GM18873 (cell line): Measurements from ENCODE around the gene KIF9.
"Not testable (repeated sequence)": the region's sequence is repeated elsewhere in the genome, so short reads cannot be mapped to it uniquely, and the experiment has no call there.

Source experiments
- ATAC-seq: cut with Tn5 transposase; IDR thresholded peaks from one replicate; pipeline ENCODE4 v1.9.1; 2021; ENCODE audit warnings: mild to moderate bottlenecking, moderate library complexity, moderate number of reproducible peaks; ENCODE audit not compliant: unreplicated experiment, low FRiP score

KIF9 gene, protein sequence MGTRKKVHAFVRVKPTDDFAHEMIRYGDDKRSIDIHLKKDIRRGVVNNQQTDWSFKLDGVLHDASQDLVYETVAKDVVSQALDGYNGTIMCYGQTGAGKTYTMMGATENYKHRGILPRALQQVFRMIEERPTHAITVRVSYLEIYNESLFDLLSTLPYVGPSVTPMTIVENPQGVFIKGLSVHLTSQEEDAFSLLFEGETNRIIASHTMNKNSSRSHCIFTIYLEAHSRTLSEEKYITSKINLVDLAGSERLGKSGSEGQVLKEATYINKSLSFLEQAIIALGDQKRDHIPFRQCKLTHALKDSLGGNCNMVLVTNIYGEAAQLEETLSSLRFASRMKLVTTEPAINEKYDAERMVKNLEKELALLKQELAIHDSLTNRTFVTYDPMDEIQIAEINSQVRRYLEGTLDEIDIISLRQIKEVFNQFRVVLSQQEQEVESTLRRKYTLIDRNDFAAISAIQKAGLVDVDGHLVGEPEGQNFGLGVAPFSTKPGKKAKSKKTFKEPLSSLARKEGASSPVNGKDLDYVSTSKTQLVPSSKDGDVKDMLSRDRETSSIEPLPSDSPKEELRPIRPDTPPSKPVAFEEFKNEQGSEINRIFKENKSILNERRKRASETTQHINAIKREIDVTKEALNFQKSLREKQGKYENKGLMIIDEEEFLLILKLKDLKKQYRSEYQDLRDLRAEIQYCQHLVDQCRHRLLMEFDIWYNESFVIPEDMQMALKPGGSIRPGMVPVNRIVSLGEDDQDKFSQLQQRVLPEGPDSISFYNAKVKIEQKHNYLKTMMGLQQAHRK

DNA sequence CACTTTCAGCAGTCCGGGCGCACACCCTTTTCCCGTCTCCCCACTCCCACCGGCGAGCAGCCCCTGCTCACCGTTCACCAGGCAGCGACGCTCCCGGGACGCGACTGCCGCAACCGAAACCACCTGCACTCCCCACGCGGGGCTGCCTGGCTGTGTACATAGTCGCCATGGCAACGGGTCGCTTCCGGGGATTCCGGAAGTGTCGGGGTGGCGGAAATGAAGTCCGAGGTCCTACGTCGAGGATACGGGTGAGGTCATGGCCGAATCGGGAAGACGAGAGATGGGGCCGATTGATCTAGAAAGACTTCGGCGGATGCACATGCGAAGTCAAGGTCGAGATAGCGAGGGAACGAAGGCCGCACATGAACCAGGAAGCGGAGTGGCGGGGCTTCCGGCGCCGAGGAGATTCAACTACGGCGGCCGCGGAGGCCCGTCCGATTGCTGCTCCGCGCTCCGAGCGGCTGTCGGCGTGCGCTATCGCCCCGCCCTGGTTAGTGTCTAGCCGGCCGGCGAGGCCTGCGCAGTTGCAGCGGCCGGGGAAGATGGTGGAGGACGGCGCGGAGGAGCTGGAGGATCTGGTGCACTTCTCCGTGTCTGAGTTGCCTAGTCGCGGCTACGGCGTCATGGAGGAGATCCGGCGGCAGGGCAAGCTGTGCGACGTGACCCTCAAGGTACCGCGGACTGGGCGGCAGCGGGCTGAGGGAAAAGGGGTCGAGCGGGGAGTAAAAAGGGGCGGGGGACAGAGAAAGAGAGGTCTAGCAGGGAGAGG lies at the start of gene KIF9, which contains the start of gene KLHL18:
Gene KIF9, minus strand, starts transcription at position 376 of the 769 bp plus-strand sequence. CDS start 5,425 bp downstream, outside the sequence.
Gene KLHL18, plus strand, starts transcription at position 521 of the 769 bp plus-strand sequence. Its CDS starts 22 bp downstream, at position 543.
- peak; percentile 67 for ATAC-seq

DNA sequence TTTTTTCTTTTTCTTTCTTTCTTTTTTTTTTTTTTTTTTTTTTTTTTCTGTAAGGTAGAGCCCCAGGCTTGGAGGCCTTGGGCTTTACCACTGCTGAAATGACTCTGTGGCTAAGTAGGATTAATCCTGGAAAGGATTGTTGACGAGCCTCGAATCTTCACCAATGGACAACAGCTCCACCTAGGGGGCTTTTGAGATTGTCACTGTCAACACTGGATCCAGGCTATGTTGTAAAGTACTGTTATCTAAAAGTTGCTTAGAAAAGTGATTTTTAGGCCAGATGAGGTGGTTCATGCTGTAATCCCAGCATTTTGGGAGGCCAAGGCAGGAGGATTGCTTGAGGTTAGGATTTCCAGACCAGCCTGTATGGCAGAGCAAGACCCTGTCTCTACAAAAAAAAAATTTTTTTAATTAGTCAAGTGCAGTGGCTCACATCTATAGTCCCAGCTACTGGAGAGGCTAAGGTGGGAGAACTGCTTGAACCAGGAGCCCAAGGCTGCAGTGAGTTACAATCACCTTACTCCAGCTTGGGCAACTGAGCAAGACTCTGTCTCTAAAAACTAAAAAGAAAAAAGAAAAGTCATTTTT lies 41.8 kb upstream of the KIF9 start:
- ATAC-seq, result no peak

DNA sequence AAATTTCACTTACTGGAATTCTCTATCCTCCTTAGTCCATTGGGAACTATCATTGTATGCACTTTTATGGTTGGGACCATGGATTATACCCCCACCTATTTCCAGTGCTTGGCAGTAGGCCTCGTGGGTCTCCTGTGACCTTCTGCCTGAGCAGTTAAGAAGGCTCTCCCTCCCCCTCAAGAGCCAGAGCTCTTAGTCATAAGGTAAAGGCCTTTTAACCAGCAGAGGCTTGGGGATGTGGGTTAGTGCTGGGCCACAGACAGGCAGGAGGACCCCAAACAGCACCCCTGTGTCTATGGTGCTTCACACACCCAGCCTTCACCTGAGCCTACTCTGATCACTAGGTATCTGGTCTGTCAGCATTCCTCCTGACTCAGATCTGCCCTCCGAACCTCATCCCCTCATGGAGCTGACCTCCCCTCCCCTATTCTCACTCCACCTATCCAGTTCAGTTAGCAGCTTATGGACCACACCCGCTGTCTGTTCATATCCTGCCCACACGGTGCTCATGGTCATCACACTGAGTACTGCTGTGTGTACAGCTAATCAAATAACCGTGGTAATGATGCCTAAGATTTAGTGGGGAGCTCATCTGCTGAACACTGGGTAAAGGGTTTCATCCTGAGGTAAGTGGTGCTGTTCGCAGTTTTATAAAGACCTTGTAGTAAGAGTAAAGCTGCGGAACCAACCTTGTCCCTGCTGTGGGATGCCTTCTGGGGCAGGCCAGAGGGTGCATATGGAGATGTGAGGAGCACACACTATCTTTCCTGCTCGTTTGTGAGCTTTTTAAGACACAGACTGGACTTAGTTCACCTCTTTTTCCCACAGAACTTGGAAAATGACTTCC lies 41.1 kb upstream of the KIF9 start:
- no peak for ATAC-seq

GRCh38 chr3:47319956-47320355 lies 37.4 kb upstream of the KIF9 start:
- ATAC-seq, result no peak

DNA sequence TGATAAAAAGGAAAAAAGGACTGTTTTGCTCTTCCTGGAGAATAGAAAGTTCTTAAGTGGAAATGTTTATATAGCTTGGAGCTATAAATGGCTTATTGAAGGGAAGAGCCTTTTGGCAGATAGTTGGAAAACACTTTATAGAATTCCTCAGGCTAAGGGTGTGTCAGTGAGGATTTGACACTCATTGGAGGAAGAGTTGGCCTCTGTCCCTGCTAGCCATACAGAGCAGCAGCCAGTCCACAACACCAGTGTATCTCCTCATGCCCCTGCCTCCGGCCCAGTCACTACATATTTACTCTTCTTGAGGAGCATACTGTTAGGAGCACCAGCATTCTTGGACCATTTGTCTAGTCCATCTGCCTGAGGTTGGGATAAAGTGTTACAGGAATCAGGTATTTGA lies 36.3 kb upstream of the KIF9 start:
- ATAC-seq, result no peak

- ATAC-seq, result not testable (repeated sequence)
These were observed 33.6 kb upstream of the KIF9 start for GRCh38 chr3:47316151-47316550.

- ATAC-seq, result no peak
These were observed 32.6 kb upstream of the KIF9 start for GRCh38 chr3:47315069-47315647.

DNA sequence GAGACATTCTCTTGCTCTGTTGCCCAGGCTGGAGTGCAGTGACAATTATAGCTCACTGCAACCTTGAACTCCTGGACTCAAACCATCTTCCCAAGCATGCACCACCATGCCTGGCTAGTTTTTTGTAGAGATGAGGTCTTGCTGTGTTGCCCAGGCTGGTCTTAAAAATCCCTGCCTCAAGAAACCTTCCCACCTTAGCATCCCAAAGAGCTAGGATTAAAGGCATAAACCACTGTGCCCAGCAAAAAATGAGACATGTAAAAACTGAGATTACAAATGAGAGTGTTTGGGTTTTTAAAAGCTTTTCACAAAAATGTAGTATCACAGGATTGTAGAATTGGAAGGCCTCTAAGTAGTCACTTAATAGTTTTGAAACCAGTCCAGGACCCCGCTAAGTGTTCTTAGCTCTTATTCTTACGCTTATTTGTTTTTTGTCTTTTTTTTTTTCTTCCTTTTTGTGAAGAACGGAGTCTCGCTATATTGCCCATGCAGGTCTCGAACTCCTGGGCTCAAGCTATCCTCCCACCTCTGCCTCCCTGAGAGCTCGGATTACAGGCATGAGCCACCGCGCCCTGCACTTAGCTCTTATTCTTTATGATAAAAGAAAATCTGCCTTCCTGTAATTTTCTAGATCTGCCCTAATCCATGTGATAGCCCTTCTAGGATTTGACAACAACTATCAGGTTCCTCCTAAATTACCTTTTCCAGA lies 31.6 kb upstream of the KIF9 start:
- ATAC-seq, result no peak

DNA sequence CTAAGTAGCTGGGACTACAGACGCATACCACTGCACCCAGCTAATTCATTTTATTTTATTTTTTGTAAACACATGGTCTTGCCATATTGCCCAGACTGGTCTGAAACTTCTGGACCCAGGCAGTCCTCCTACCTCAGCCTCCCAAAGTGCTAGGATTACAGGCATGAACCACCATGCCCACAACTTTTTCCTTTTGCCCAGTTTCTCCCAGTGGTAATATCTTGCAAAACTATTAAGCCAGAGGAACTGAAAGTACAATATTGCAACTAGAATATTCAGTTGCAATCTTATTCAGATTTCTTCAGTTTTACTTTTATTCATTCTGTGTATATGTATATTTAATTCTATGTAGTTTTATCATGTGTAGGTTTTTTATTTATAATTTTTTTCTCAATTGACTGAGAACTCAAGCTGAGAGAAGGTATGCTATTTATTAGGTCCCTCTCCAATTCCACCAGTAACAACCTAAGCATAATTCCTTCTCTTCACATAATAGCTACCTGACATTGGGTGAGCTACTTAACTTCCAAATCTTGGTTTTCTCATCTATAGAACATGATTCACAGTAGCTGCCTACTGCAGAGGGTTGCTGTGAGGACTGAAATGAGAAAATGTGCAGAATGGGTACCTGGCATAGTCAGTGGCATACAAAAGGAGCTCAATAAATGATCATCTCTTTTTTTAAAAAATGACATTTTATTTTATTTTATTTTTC lies 30.9 kb upstream of the KIF9 start:
- no peak for ATAC-seq

- ATAC-seq, result no peak
These were observed 27.8 kb upstream of the KIF9 start for GRCh38 chr3:47310391-47310790.

DNA sequence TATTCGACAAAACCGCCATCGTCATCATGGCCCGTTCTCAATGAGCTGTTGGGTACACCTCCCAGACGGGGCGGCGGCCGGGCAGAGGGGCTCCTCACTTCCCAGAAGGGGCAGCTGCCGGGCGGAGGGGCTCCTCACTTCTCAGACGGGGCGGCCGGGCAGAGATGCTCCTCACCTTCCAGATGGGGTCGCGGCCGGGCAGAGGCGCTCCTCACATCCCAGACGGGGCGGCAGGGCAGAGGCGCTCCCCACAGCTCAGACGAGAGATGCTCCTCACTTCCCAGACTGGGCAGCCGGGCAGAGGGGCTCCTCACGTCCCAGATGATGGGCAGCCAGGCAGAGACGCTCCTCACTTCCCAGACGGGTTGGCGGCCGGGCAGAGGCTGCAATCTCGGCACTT lies 26.6 kb upstream of the KIF9 start:
- ATAC-seq, result not testable (repeated sequence)

DNA sequence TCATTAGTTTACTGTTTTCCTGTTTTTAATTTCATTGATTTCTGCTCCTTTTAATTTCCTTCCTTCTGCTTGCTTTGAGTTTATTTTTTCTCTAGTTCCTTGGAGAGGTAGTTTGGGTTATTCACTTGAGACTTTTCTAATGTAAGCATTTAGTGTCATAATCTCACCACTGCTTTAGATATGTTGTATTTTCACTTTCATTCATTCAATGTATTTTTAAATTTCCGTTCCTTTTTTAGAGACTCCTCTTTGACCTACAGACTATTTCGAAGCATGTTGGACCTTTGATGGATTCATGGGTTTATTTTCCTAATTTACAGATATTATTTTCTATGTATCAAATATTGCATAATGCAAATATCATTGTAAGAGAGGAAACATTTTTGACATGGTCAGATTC lies 23.4 kb upstream of the KIF9 start:
- no peak for ATAC-seq

DNA sequence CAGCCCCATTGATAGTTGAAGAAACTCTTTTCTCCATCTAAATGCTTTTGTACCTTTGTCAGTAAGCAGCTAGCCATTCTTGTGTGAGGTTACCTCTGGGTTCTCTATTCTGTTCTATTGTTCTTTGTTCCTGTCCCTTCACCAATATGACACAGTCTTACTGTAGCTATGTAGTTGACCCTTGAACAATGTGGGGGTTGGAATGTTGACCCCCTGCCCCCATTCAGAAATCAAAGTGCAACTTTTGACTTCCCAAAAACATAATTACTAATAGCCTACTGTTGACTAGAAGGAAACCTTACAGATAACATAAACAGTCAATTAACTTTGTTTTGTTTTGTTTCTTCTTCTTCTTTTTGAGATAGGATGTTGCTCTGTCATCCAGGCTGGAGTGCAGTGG lies 18.9 kb upstream of the KIF9 start:
- no peak for ATAC-seq

DNA sequence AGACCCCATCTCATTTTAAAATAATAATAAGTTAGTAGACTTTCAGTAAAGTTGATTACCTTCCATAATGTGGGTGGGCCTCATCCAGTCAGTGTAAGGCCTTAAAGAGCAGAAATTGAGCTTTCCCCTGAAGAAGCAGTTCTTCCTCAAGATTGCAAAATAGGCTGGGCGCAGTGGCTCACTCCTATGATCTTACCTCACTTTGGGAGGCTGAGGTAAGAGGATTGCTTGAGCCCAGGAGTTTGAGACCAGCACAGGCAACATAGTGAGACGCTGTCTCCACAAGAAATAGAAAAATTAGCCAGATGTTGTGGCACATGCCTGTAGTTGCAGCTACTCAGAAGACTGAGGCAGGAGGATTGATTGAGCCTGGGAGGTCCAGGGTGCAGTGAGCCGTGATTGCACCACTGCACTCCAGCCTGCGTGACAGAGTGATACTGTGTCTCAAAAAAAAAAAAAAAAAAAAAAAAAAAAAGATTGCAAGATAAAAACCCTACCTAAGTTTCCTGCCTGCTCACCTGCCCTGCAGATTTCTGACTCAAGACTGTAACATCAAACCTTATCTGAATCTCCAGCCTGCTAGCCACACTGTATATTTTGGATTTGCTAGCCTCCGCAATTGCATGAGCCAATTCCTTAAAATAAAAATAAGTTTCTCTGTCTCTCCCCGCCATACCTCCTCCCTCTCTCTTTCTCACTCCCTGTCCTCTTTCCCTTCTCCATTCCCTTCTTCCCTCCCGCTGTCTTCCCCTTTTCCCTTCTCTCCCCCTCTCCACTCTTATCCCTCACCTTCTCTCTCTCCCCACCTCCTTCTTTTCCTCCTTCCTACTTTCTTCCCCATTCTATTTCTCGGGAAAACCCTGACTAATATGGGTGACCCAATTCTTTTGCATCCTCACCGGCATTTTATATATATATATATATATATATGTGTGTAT lies 17.1 kb upstream of the KIF9 start:
- ATAC-seq, result no peak

DNA sequence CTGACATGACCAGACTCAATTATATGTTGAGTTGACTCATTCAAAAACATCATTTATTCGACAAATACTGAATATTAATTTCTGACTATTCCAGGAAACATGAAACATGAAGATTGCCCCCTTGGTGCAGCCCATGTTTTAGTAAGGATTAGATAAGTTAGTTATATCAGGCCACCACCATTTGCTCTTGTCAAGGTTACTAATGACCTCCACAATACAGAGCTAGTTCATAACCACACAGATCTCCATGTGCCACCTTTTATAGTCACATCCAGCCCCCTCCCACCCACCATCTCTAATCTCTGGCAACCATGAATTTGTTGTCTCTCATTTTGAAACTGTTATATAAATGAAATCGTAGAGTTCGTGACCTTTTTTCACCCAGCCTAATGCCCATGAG lies 15.8 kb upstream of the KIF9 start:
- ATAC-seq, result no peak

DNA sequence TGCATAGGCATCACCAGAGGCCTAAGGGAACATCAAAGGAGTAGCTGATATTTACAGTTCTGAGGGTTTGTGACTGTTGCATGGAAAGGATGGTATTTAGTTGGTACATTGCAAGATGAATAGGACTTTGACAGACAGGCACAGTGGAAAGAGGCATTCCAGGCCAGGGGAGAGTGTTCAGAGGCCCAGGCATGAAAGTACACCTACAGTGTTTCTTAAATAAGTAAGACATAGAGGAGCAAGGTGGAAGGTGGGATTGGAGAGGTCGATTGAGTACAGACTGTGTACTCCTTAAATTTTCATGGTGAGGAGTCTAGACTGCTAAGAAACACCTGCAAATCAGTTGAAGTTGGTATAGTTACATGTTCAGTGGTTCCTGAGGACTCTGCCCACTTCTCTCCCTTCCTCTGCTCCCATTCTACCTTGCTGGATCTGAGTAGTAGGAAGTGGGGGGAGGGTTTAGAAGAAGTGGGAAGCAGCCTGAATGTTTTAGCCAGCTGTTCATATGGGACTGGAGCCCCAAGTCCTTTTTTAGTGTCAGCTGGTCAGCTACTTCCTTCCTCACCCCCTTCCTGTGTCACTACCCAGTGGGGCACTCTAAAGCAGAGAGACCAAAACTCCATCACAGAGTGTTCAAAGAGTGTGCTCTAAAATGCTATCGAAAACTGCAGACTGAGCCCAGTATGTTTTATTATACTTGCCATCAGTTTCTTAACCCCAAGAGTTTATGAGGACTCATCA lies 14.1 kb upstream of the KIF9 start:
- no peak for ATAC-seq
